ENCODE results near the gene GAR1.

DNA sequence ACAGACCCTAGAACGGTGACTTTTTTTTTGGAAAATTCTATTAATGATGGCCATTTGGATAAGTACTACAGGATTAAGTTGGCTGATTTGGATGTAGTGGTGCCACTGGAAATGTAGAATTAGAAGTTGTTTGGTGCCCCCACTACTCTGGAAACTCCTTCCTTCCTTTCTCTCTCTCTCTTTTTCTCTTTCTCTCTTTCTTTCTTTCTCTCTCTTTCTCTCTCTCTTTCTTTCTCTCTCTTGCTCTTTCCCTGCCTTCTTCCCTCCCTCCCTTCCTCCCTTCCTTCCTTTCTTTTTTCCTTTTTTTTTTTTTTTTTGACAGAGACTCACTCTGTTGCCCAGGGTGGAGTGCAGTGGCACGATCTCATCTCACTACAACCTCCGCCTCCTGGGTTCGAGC is 2.7 kb downstream of the GAR1 start:
- no peak for TF ChIP-seq EZH2 (IDR thresholded peaks at IDR 0.05; ENCODE audit: low read length)
- TF ChIP-seq, protein P1, sequence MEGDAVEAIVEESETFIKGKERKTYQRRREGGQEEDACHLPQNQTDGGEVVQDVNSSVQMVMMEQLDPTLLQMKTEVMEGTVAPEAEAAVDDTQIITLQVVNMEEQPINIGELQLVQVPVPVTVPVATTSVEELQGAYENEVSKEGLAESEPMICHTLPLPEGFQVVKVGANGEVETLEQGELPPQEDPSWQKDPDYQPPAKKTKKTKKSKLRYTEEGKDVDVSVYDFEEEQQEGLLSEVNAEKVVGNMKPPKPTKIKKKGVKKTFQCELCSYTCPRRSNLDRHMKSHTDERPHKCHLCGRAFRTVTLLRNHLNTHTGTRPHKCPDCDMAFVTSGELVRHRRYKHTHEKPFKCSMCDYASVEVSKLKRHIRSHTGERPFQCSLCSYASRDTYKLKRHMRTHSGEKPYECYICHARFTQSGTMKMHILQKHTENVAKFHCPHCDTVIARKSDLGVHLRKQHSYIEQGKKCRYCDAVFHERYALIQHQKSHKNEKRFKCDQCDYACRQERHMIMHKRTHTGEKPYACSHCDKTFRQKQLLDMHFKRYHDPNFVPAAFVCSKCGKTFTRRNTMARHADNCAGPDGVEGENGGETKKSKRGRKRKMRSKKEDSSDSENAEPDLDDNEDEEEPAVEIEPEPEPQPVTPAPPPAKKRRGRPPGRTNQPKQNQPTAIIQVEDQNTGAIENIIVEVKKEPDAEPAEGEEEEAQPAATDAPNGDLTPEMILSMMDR (optimal IDR thresholded peaks at IDR 0.05 in 1 of 3, IDR thresholded peaks at IDR 0.05 in 1 of 3, conservative IDR thresholded peaks at IDR 0.05 in 1 of 3; ENCODE audit: extremely low read depth in 1 of 3, insufficient read depth in 2 of 3, low read length in 3 of 3) = no peak
